Ishikawa (cell line): ENCODE measurements around the gene PSD4.

Source experiments
- CEBPB ChIP-seq: IDR thresholded peaks from 2 replicates; pipeline ENCODE4 v1.6.1; 2012
- EGR1 ChIP-seq: IDR thresholded peaks from 2 replicates; pipeline ENCODE4 v1.6.1; 2012
- EP300 ChIP-seq: IDR thresholded peaks from 2 replicates; pipeline ENCODE4 v1.6.1; 2012; ENCODE audit warnings: borderline replicate concordance
- MAX ChIP-seq: IDR thresholded peaks from 2 replicates; pipeline ENCODE4 v1.6.1; 2012
- RAD21 ChIP-seq: IDR thresholded peaks from 2 replicates; pipeline ENCODE4 v1.6.1; 2012; ENCODE audit warnings: low read depth
- REST ChIP-seq: IDR thresholded peaks from 2 replicates; pipeline ENCODE4 v1.6.1; 2012; ENCODE audit warnings: low read depth, mild to moderate bottlenecking
- TAF1 ChIP-seq: IDR thresholded peaks from 2 replicates; pipeline ENCODE4 v1.6.1; 2012; ENCODE audit warnings: low read depth, mild to moderate bottlenecking
- TCF12 ChIP-seq: IDR thresholded peaks from 2 replicates; pipeline ENCODE4 v1.6.1; 2012; ENCODE audit warnings: low read depth
- TEAD4 ChIP-seq: IDR thresholded peaks from 2 replicates; pipeline ENCODE4 v1.6.1; 2012
- USF1 ChIP-seq: IDR thresholded peaks from 2 replicates; pipeline ENCODE4 v1.6.1; 2012
- YY1 ChIP-seq: IDR thresholded peaks from 2 replicates; pipeline ENCODE4 v1.6.1; 2012; ENCODE audit warnings: low read depth

GRCh38 chr2:113157118-113157896 lies 16.5 kb upstream of the PSD4 start:
- no peak for TF ChIP-seq CEBPB
- no peak for TF ChIP-seq RAD21
- TF ChIP-seq USF1: 0 out of 2 replicates have a peak, but pooled peaks have one; percentile 0
- TF ChIP-seq EGR1: peak; percentile 85
- no peak for TF ChIP-seq EP300
- TF ChIP-seq REST: 0 out of 2 replicates have a peak, but pooled peaks have one; percentile 6
- TF ChIP-seq TCF12: peak; percentile 39
- no peak for TF ChIP-seq TEAD4
- peak; percentile 40 for TF ChIP-seq MAX
- peak; percentile 22 for TF ChIP-seq YY1
- TF ChIP-seq TAF1: peak; percentile 43; the same call in 1 of the 2 replicates
